ENCODE data around the gene SMARCD2.
"Not testable (repeated sequence)": the region's sequence is repeated elsewhere in the genome, so short reads cannot be mapped to it uniquely, and the experiment has no call there.

Gene SMARCD2

DNA sequence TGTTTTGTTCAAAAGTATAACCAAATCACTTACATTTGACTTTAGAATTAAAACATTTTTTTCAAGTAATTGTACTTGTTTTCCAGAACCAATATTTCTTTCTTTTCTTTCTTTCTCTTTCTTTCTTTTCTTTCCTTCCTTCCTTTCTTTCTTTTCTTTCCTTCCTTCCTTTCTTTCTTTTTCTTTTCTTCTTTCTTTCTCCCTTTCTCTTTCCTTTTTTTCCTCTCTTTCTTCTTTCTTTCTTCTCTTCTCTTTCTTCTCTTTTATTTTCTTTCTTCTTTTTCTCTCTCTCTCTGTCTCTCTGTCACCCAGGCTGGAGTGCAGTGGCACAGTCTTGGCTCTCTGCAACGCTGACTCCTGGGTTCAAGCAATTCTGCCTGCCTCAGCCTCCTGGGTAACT lies 41.7 kb downstream of the SMARCD2 start:
- DNase-seq (ENCODE audit: low spot score): no peak

DNA sequence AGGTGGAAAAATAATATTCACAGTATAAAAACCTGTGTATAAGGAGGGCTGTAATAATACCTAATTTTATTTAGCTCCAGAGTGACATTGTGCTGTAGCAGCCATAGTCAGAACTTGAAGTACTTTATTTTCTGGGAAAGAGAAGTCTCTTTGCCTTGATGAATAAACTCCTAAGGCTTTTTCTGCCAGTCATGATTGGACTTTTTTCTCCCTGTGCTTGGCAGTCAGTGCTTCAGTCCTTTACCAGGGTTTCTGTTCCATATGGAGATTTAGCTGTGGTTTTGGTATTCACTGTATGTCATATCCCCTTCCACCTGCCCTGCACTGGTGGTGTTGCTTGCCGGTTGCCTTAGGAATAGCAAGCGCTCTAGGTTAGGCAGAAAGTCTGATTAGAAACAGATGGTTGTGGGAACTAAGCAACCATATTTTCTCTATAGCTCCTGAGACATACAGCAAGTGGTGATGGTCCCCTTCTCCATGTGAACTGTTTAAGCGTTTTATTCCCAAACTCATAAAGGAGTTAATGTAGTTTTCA lies 43.8 kb downstream of the SMARCD2 start:
- no peak for DNase-seq (ENCODE audit: low spot score)

DNA sequence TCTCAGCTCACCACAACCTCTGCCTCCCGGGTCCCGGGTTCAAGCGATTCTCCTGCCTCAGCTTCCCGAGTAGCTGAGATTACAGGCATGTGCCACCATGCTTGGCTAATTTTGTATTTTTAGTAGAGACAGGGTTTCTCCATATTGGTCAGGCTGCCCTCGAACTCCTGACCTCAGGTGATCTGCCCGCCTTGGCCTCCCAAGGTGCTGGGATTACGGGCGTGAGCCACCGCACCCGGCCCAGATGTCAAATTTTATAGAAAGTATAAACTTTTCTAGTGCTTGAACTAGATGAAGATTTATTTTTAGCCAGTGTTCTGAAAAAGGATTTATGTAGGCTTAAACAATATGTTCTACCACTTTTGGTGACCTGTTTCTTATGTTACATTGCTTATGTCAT lies 46.1 kb downstream of the SMARCD2 start:
- not testable (repeated sequence) for DNase-seq (ENCODE audit: low spot score)

GRCh38 chr17:63792055-63792729 lies 50.3 kb downstream of the SMARCD2 start:
- DNase-seq (ENCODE audit: low spot score): no peak

- DNase-seq (ENCODE audit: low spot score): no peak
These were observed 52.4 kb downstream of the SMARCD2 start for GRCh38 chr17:63790057-63790456.

GRCh38 chr17:63786971-63787711 lies 55.3 kb downstream of the SMARCD2 start:
- no peak for DNase-seq (ENCODE audit: low spot score)

DNA sequence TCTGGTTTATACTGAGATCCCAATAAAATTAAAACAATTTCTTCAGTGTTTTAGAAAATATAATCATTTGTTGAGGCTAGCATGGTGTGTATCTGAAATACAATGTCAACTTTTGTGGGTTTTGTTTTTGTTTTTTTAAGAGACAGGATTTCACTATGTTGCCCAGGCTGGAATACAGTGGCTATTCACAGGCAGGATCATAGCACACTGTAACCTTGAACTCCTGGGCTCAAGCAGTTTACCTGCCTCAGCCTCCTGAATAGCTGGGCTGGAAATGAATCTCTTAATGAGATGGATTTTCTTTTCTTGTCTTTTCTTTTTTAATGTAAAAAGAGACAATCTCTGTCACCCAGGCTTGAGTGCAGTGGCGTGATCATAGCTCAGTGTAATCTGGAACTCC lies 56.4 kb downstream of the SMARCD2 start:
- no peak for DNase-seq (ENCODE audit: low spot score)

GRCh38 chr17:63785556-63785955 lies 56.9 kb downstream of the SMARCD2 start:
- no peak for DNase-seq (ENCODE audit: low spot score)

- DNase-seq (ENCODE audit: low spot score): no peak
These were observed 59.0 kb downstream of the SMARCD2 start for GRCh38 chr17:63783522-63783921.

Data from putamen (tissue), 1 donor.